HG03139 (cell line): Measurements from ENCODE around the gene ZBBX.

ENCODE experiments used
- ATAC-seq: cut with Tn5 transposase; IDR thresholded peaks from one replicate; pipeline ENCODE4 v1.9.1; 2021; ENCODE audit not compliant: unreplicated experiment

Gene ZBBX

GRCh38 chr3:167318996-167319615, 61.0 kb downstream of the ZBBX start:
- no peak for ATAC-seq

- no peak for ATAC-seq
Measured at GRCh38 chr3:167318306-167318705, 61.8 kb downstream of the ZBBX start.

- ATAC-seq, result no peak
Measured at GRCh38 chr3:167306319-167306718, 73.8 kb downstream of the ZBBX start.

GRCh38 chr3:167305340-167305890, 74.7 kb downstream of the ZBBX start:
- no peak for ATAC-seq

GRCh38 chr3:167304077-167304476, 76.0 kb downstream of the ZBBX start:
- ATAC-seq, result no peak

GRCh38 chr3:167302678-167303077, 77.4 kb downstream of the ZBBX start:
- ATAC-seq, result no peak

GRCh38 chr3:167300207-167300606, 79.9 kb downstream of the ZBBX start:
- ATAC-seq, result no peak

GRCh38 chr3:167289435-167289834, 90.7 kb downstream of the ZBBX start:
- ATAC-seq, result no peak

- ATAC-seq, result no peak
Measured at GRCh38 chr3:167288737-167289136, 91.4 kb downstream of the ZBBX start.

GRCh38 chr3:167287308-167287707, 92.8 kb downstream of the ZBBX start:
- ATAC-seq, result no peak

- ATAC-seq, result no peak
Measured at GRCh38 chr3:167274141-167274874, 105.8 kb downstream of the ZBBX start.

- ATAC-seq, result no peak
Measured at GRCh38 chr3:167253037-167253436, 127.1 kb downstream of the ZBBX start.

- ATAC-seq, result no peak
Measured at GRCh38 chr3:167251678-167252077, 128.4 kb downstream of the ZBBX start.

- no peak for ATAC-seq
Measured at GRCh38 chr3:167246252-167246651, 133.8 kb downstream of the ZBBX start.

GRCh38 chr3:167241048-167241845, 138.8 kb downstream of the ZBBX start:
- no peak for ATAC-seq

GRCh38 chr3:167228135-167228534, 152.0 kb downstream of the ZBBX start:
- ATAC-seq, result no peak

GRCh38 chr3:167225821-167226220, 154.3 kb downstream of the ZBBX start:
- no peak for ATAC-seq

GRCh38 chr3:167209011-167209410, 171.1 kb downstream of the ZBBX start:
- ATAC-seq, result no peak

- ATAC-seq, result no peak
Measured at GRCh38 chr3:167203062-167203461, 177.0 kb downstream of the ZBBX start.

- ATAC-seq, result no peak
Measured at GRCh38 chr3:167198949-167199600, 181.0 kb downstream of the ZBBX start.
